ENCODE measurements around the gene CHSY1.
A peak's percentile ranks its signal among the peaks of the same experiment; 100 is the strongest.
"Not testable (repeated sequence)": the region's sequence is repeated elsewhere in the genome, so short reads cannot be mapped to it uniquely, and the experiment has no call there.

CHSY1 gene, protein sequence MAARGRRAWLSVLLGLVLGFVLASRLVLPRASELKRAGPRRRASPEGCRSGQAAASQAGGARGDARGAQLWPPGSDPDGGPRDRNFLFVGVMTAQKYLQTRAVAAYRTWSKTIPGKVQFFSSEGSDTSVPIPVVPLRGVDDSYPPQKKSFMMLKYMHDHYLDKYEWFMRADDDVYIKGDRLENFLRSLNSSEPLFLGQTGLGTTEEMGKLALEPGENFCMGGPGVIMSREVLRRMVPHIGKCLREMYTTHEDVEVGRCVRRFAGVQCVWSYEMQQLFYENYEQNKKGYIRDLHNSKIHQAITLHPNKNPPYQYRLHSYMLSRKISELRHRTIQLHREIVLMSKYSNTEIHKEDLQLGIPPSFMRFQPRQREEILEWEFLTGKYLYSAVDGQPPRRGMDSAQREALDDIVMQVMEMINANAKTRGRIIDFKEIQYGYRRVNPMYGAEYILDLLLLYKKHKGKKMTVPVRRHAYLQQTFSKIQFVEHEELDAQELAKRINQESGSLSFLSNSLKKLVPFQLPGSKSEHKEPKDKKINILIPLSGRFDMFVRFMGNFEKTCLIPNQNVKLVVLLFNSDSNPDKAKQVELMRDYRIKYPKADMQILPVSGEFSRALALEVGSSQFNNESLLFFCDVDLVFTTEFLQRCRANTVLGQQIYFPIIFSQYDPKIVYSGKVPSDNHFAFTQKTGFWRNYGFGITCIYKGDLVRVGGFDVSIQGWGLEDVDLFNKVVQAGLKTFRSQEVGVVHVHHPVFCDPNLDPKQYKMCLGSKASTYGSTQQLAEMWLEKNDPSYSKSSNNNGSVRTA

DNA sequence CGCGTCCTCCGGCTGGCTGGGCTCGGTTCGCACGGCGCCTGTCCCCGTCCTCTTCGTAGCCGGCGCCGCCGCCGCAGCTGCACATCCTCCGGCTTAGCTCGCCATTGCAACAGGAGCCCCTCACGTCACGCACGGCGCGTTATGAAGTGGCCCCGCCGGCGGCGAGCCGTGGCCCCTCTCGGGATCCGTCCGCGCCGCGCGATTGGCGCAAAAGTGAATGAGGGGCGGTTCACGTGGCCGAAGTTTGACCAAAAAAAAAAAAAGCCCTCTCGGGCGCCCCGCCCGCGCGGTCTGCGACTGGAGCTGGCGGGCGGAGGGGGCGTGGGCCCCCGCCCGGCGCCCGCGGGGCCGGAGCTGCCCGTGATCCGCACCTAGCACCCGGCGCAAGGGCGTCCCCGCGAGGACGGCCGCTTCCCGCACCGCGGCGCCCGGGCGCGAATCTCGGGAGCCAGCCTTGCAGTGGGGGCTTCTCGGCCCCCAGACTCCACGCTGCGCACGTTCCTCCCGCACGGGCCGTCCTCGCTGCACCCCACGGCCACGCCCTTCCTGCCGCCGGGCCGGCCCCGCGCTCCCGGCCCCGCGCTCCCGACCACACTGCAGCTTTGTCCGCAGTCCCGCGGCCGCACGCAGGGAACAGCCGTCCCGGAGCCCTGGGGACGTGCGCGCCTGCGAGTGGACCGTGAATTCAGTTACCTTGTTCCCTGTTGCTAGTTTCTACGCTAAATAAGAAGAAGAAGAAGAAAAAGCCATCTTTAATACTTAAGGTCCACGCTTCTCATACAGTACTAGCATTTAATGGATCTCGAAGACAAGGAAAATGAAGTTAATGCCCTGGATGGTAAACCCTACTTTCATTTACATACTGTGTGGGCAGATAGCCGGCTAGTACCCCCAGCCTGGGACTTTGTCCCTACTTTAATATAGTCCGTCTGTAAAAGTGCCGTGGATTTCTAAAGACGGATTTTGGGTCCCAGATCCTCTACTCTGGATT, at the start of gene CHSY1:
Gene CHSY1, minus strand, starts transcription at position 219 of the 991 bp plus-strand sequence. CDS start 592 bp downstream, outside the sequence.
- DNase-seq (ENCODE audit: low spot score), result peak; percentile 91

DNA sequence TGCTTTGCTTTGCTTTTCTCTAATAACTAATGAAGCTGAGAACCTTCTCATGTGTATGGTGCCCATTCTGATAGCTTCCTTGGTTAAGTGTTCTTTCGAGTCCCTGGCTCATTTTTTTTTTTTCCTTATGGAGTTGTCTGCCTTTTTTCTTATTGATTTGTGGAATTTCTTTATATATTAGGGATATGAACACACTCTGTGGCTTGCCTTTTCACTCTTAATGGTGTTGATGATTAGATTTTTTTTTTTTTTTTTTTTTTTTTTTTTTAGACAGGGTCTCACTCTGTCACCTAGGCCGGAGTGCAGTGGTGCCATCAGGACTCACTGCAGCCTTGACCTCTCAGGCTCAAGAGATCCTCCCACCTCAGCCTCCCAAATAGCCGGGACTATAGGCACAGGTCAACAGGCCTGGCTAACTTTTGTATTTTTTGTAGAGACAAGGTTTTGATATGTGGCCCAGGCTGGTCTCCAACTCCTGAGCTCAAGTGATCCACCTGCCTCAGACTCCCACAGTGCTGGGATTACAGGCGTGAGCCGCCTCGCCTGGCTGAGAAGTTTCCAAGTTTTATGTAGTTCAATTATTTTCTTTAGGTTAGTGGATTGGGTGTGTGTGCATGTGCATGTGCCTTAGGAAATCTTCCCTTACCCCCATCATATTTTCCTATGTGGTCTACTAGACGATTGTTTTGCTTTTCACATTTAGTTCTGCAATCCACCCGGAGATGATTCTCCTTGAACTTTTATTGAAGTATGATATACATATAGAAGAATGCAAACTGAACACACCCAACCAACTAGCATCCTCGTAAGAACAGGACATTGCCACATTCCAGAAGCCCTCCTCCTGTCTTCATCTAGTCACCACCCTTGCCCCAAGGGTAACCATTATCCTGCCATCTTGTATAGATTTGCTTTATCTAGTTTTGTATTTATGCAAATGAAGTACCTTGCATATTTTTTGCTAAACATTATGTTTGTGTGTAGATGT, 44.9 kb upstream of the CHSY1 start:
- DNase-seq (ENCODE audit: low spot score), result no peak

DNA sequence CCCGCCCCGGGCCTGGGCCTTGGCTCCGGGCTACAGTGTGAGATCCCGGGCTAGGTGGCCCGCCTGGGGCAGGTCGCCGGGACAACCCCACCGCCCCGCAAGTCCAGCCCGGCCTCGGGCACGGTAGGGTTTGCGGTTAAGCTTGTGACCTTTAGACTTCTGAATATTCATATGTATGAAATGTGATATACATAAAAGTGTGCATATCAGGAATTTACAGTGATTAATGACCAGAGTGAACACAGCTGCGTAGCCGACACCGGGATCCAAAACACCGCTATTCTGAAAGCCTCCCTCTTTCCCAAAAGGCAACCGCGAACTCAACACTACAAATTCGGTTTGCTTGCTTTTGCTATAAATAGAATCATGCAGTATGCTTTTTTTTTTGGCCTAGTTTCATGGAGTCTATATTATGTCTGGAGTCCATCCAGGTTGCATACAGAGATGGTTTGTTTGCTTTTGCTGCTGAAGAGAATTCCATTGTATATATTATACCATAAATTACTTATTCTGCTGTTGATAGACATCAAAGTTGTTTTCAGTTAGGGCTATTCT, 43.8 kb upstream of the CHSY1 start:
- no peak for DNase-seq (ENCODE audit: low spot score)

DNA sequence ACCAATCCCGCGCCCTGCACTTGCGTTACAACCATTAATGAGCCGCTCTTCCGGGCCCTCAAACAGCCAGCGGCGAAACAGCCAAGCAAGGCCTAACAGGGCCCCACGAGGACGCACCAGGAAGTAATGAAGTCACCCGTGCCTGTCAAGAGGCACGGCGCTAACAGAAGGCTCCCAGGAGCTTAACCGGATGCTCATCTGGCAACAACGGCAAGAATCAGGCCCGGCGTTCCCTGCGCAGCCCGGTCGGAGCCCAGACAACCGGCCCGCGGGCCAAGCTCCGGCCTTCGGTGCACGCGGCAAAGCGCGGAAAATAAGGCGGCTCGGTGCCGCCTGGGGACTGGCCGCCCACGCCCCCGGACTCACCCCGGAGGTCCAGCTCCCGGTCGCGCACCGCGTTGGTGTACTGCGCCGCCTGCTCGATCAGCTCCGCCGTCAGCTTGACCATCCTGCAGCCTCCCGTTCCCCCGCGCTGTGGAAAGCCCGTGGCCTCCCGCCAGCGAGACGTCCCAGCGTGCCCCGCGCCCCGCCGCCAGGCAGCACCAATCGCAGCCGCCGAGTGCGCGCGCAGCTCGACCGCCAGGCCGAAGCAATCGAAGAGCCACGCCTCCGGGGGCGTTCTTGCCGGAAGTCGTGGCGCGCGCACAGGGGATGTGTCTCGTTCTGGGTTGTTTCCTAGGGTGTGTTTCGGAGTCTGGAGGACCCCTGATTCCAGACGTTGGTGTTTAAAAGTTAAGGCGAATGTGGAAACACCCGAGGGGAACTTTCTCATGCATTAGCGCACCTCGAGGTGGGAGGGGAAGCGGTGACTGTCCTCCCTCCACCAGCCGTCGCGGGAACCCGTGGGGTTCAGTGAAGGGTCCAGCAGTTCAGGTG, 43.1 kb upstream of the CHSY1 start, which contains the start of gene SNRPA1:
Gene SNRPA1, minus strand, starts transcription at position 518 of the 876 bp plus-strand sequence. Its CDS starts 70 bp downstream, at position 448.
- peak; percentile 92 for DNase-seq (ENCODE audit: low spot score)

DNA sequence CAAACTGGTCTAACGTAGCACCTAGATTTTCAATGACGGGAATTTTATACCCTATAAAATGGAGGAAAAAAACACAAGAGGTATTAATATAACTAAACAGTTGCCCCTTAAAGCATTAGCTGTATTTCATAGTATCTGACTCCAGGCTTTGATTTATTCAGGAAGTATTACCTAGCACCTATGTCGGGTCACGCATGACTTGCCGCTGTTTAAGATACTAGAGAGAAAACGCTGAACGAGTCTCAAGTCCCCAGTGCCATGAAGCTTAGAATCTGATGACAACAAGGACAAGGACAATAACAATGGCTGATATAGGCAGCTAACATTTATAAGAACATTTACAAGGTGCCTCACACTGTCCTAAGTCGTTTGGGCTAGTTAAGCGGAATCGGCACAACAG, 41.3 kb upstream of the CHSY1 start:
- no peak for DNase-seq (ENCODE audit: low spot score)

DNA sequence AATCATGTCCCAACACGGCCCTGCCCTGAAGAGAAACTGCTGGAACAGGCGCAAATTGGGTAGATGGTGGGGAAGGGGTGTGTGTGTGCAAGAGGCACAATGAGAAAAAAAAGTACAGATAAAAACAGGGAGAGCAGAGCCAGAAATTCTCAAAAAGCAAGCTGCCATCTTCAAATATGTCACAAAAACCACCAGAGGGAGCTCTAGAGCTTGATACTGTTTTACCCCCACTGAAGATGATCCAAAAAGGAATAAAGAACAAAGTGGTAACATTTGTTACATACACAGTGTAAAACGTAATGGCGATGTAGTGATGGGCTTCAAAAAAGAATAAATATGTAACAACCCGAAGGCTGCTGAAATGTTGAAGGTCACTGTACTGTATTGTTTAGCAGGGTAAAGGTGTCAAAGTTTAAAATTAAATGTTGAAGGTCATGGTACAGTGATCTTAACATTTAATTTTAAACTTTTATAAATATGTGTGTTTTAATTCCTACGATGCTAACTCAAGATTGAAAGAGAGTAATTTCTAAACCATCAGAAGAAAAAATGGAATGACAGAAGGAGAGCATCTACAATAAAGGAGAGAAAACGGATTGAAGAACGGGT, 37.2 kb upstream of the CHSY1 start:
- DNase-seq (ENCODE audit: low spot score), result no peak

DNA sequence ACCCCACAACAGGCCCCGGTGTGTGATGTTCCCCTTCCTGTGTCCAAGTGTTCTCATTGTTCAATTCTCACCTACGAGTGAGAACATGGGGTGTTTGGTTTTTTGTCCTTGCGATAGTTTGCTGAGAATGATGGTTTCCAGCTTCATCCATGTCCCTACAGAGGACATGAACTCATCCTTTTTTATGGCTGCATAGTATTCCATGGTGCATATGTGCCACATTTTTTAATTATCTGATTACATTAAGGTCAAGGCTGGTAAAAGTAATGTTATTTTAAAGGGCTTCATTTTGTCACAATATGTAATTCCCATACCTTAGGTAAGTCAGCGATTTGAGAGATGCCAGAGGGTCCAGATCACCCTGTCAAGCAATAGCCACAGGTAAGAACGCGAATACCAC, 35.5 kb upstream of the CHSY1 start:
- not testable (repeated sequence) for DNase-seq (ENCODE audit: low spot score)

DNA sequence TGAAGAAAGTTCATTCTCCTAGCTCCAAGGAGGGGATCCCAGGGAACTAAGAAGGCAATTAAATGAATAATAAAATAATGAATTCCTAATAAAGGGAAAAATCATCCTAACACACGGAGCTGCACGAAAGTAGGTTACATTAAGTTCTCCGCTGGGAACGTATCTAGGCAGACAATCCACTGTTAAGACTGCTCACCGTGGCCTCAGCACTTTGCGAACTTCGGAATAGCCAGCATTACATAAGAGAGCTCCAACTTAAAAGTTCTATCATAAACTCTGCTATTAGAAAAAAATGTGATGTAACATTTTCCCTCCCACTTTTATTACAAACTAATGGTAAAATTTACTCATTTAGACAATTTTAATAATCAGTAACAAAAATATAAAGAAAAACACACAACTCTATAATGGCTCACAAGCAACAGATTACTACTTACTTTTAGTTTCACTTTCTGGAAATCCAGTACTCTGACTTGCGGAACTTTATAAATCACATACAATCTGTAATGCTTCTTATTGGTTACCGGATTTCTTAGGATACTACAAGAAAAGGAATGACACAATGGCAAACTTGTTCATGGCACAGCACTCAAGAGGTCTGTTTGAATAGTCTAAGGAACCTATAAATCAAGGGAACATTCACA, 34.7 kb upstream of the CHSY1 start:
- no peak for DNase-seq (ENCODE audit: low spot score)

DNA sequence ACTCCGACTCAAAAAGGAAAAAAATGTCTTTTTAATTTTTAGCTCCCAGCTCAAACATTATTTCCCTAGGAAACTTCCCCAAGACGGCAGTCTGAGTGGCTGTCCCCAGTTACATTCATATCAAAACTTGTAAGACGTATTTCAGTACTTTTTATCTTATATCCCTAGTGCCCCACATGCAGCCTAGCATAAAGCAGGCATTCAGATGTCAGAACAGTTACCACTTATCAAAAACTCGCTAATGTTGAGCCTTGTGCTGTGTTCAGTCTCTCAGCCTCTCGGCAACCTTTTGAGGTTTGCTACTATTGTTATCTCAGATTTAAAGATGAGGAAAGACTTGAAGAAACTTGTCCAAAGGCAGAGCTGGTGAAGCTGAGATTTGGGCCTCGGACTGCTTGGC, 32.1 kb upstream of the CHSY1 start:
- no peak for DNase-seq (ENCODE audit: low spot score)

DNA sequence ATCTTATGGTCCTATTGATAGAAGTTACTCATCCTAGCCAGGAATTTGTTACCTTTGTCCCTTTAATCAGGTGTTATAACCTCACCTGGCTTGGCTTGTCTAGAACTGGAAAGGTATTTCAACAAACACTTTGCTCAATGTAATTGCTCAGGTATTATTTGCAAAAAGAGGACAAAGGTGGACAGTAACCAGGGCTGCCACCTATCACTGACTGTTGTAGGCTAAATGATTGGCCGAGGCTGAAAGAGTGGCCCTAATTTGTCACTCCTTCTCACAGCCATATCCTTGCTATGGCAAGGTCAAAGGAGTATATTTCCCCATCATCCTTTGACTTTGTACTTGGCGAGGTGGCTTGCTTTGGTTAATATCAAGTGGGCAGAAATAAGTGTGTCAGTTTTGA, 28.2 kb upstream of the CHSY1 start:
- DNase-seq (ENCODE audit: low spot score), result no peak

DNA sequence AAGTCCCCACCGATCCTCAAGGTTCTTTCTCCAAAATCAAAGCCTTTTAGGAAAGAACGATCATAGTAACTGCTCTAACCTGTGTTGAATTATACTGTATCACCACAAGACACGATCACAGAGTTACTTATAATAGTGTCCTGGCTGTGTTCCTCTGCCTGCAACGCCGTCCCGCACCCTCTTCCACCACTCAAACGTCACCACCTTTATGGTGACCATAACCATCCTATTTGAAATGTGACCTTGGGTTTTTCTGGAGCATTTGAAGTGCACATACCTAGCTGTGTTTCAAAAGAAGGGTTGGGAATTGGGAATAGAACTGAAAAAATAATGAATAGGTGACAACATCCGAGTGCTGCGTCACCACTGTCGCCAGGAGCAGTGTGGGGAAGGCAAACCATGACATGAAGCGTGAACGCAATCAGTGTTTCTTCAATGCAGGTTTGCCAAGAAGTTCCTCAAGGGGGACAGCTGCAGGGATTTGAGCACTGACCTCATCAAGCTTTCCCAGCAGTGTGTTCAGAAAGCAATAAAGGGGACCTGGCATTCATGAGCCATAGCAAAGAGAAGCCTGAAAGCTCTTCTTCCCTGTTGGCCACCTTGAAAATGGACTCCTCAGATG, 26.2 kb upstream of the CHSY1 start:
- DNase-seq (ENCODE audit: low spot score), result no peak

DNA sequence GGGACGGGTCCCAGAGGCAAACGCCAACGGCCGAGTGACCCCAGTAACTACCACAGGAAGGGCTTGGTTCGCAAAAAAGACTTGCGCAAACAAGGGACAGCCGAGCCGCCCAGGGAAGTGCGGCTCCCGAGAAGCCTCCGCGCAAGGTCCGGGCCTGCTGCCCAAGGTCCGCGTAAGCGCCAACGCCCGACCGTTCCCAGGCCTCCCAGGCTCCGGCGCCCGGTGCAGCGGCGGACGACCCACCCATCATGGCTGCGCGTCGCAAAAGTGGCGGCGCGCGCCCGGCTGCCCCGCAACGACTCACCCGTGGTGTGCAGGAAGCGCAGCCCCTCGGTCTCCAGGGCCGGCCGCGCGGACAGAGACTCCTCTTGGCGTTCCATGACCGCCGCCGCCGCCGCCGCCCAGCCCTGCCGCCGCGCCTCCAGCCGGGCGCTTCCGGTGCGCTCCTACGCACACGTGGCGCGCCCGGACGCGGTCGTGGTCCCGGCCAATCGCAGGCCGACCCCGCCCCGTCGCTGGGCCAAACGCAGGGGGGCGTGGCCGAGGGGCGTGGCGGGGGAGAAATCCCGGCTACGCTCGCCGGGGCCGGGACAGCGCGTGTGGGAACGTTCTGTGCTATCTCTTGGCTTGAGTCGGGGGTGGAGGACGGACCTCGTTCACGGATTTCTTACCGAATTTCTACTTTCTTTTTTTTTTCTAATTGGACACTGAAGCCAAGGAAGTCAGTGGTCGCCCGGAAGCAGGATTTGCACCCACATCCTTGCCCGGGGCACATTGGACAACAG, 25.4 kb upstream of the CHSY1 start, which contains the start of gene SELENOS:
Gene SELENOS, minus strand, starts transcription at position 448 of the 785 bp plus-strand sequence. Its CDS starts 68 bp downstream, at position 380.
- peak; percentile 94 for DNase-seq (ENCODE audit: low spot score)

DNA sequence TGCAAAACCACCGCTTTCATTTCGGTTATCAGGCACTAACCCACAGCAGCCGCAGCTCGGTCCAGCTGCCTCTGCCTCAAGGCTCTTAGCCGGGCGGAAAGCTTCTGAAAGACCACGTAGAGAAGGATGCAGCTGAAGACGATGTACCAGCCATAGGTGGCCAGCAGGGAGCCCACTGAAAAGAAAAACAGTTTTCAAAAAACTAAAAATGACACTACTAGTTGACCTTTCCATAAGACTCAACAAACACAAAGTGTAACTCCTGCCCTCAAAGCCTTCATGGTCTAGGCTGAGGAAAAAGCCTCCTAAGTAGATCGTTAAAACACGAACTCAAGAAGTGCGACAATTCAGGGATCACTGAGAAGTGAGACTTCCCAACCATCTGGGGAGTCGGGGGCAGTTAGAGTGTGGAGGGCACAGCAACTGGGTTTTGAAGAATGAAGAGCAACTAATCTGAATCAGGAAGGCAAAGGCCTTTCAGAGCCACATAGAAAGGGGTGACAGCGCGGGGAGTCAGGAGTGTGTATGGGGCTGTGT, 24.7 kb upstream of the CHSY1 start:
- DNase-seq (ENCODE audit: low spot score), result no peak

DNA sequence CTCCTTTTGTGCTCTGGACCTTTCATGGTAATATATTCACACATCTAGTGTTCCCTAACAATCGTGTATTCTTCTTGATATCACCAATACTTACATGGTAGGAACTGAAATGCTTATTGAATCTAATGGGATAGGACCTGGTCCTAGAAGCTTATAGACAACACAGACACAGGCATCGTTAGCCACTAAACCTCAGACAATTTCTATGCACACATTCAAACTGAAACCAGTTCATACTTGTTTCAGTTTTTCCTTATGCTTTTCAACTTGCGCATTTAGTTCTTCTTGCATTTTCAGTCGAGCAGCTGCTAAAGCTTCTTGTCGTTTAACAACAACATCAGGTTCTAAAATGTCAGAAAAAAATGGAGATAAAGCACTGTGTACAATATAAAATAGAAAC, 23.2 kb upstream of the CHSY1 start:
- no peak for DNase-seq (ENCODE audit: low spot score)

DNA sequence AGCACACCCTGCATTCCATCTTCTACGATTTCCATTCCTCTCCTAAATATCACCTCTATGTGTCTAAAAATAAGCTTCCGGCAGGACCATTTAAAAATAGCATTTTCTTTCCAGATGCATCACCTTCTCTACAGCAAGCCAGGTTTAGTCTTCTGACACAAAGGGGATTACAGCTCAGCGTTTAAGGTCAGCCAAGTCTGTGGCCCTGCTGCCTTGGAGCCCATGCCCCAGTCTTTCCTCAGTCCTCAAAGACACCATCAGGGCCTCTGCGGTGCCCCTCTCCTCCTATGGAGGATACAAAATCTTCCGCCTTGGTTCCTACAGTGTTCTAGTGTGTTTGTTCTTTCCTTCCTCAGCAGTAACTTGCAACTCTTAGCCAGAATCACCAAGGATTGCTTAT, 21.7 kb upstream of the CHSY1 start:
- no peak for DNase-seq (ENCODE audit: low spot score)

DNA sequence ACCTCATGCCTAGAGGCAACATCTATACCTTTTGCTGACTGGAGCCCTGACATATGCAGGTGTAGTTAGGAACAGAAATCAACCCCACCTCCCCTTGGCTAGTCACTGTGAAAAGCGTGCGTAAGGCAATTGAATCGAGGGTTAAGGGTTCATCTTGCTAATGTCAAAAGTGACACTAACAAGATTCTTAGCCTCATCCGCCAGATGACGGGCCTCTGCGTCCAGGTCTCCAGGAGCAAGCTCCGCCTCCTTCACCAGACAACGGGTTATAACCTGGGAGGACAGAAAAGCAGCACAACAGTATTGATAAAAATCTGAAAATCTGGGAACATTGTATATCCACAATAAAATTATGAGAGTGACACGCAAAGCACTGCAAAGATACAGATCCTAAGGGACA, 20.7 kb upstream of the CHSY1 start:
- no peak for DNase-seq (ENCODE audit: low spot score)
